ENCODE data around the gene EVI2B.
"Not testable (repeated sequence)": the region's sequence is repeated elsewhere in the genome, so short reads cannot be mapped to it uniquely, and the experiment has no call there.

The EVI2B gene

GRCh38 chr17:31272803-31273202, 41.1 kb downstream of the EVI2B start:
- Histone ChIP-seq H3K36me3 (ENCODE audit: control insufficient read depth, insufficient read depth, low read length) (no peaks in the 10 kb centered on the region), H3K9me3 (ENCODE audit: control insufficient read depth, insufficient read depth, low read length) (no peaks in the 10 kb centered on the region), H3K27ac (ENCODE audit: low read length) (no peak overlapping the region), H3K27me3 (ENCODE audit: control insufficient read depth, insufficient read depth, low read length) (no peaks in the 10 kb centered on the region), H3K4me1 (ENCODE audit: control insufficient read depth, insufficient read depth, low read length) (peaks cover 1% of the 10 kb centered on the region; the same call in 1 of the 2 replicates), H3K4me3 (ENCODE audit: low read length) (no peak overlapping the region)
- DNase-seq (ENCODE audit: low read depth, low spot score): no peak

- Histone ChIP-seq H3K4me1 (ENCODE audit: control insufficient read depth, insufficient read depth, low read length) (peaks cover 1% of the 10 kb centered on the region; the same call in 1 of the 2 replicates), H3K36me3 (ENCODE audit: control insufficient read depth, insufficient read depth, low read length) (no peaks in the 10 kb centered on the region), H3K9me3 (ENCODE audit: control insufficient read depth, insufficient read depth, low read length) (no peaks in the 10 kb centered on the region), H3K4me3 (ENCODE audit: low read length) (no peak overlapping the region), H3K27me3 (ENCODE audit: control insufficient read depth, insufficient read depth, low read length) (no peaks in the 10 kb centered on the region), H3K27ac (ENCODE audit: low read length) (no peak overlapping the region)
- DNase-seq (ENCODE audit: low read depth, low spot score): no peak
- no CpG with 5 or more reads among the region's 1 CpG for WGBS (ENCODE audit: insufficient coverage, insufficient read length)
Observed at GRCh38 chr17:31272236-31272635, 41.6 kb downstream of the EVI2B start.

GRCh38 chr17:31269578-31269983, 44.3 kb downstream of the EVI2B start:
- Histone ChIP-seq H3K4me1 (ENCODE audit: control insufficient read depth, insufficient read depth, low read length) (peaks cover 1% of the 10 kb centered on the region; the same call in 1 of the 2 replicates), H3K36me3 (ENCODE audit: control insufficient read depth, insufficient read depth, low read length) (no peaks in the 10 kb centered on the region), H3K9me3 (ENCODE audit: control insufficient read depth, insufficient read depth, low read length) (no peaks in the 10 kb centered on the region), H3K4me3 (ENCODE audit: low read length) (no peak overlapping the region), H3K27me3 (ENCODE audit: control insufficient read depth, insufficient read depth, low read length) (no peaks in the 10 kb centered on the region), H3K27ac (ENCODE audit: low read length) (no peak overlapping the region)
- peak; percentile 33 for DNase-seq (ENCODE audit: low read depth, low spot score)
- no CpG with 5 or more reads among the region's 1 CpG for WGBS (ENCODE audit: insufficient coverage, insufficient read length)

GRCh38 chr17:31269036-31269577, 44.7 kb downstream of the EVI2B start:
- H3K9me3 ChIP-seq (ENCODE audit: control insufficient read depth, insufficient read depth, low read length): no peaks in the 10 kb centered on the region
- H3K4me3 ChIP-seq (ENCODE audit: low read length): no peak overlapping the region
- WGBS (ENCODE audit: insufficient coverage, insufficient read length): no CpG with 5 or more reads among the region's 2 CpGs
- H3K27me3 ChIP-seq (ENCODE audit: control insufficient read depth, insufficient read depth, low read length): no peaks in the 10 kb centered on the region
- H3K4me1 ChIP-seq (ENCODE audit: control insufficient read depth, insufficient read depth, low read length): peaks cover 1% of the 10 kb centered on the region; the same call in 1 of the 2 replicates
- no peak for DNase-seq (ENCODE audit: low read depth, low spot score)
- H3K36me3 ChIP-seq (ENCODE audit: control insufficient read depth, insufficient read depth, low read length): no peaks in the 10 kb centered on the region
- no peak overlapping the region for H3K27ac ChIP-seq (ENCODE audit: low read length)

- Histone ChIP-seq H3K27ac (ENCODE audit: low read length) (no peak overlapping the region), H3K9me3 (ENCODE audit: control insufficient read depth, insufficient read depth, low read length) (no peaks in the 10 kb centered on the region), H3K27me3 (ENCODE audit: control insufficient read depth, insufficient read depth, low read length) (no peaks in the 10 kb centered on the region), H3K36me3 (ENCODE audit: control insufficient read depth, insufficient read depth, low read length) (no peaks in the 10 kb centered on the region), H3K4me3 (ENCODE audit: low read length) (no peak overlapping the region), H3K4me1 (ENCODE audit: control insufficient read depth, insufficient read depth, low read length) (peaks cover 1% of the 10 kb centered on the region; the same call in 1 of the 2 replicates)
- no CpG with 5 or more reads among the region's 2 CpGs for WGBS (ENCODE audit: insufficient coverage, insufficient read length)
- DNase-seq (ENCODE audit: low read depth, low spot score): no peak
Observed at GRCh38 chr17:31266042-31266441, 47.8 kb downstream of the EVI2B start.

- H3K4me3 ChIP-seq (ENCODE audit: low read length); H3K4me1 ChIP-seq (ENCODE audit: control insufficient read depth, insufficient read depth, low read length); H3K9me3 ChIP-seq (ENCODE audit: control insufficient read depth, insufficient read depth, low read length); DNase-seq (ENCODE audit: low read depth, low spot score); H3K36me3 ChIP-seq (ENCODE audit: control insufficient read depth, insufficient read depth, low read length); H3K27ac ChIP-seq (ENCODE audit: low read length); H3K27me3 ChIP-seq (ENCODE audit: control insufficient read depth, insufficient read depth, low read length): not testable (repeated sequence)
- no CpG with 5 or more reads among the region's 1 CpG for WGBS (ENCODE audit: insufficient coverage, insufficient read length)
Observed at GRCh38 chr17:31262923-31263322, 50.9 kb downstream of the EVI2B start.

- H3K4me1 ChIP-seq (ENCODE audit: control insufficient read depth, insufficient read depth, low read length): no peaks in the 10 kb centered on the region
- H3K27ac ChIP-seq (ENCODE audit: low read length): no peak overlapping the region
- H3K36me3 ChIP-seq (ENCODE audit: control insufficient read depth, insufficient read depth, low read length): no peaks in the 10 kb centered on the region
- no peaks in the 10 kb centered on the region for H3K9me3 ChIP-seq (ENCODE audit: control insufficient read depth, insufficient read depth, low read length)
- WGBS (ENCODE audit: insufficient coverage, insufficient read length): no CpG with 5 or more reads among the region's 1 CpG
- no peaks in the 10 kb centered on the region for H3K27me3 ChIP-seq (ENCODE audit: control insufficient read depth, insufficient read depth, low read length)
- no peak for DNase-seq (ENCODE audit: low read depth, low spot score)
- no peak overlapping the region for H3K4me3 ChIP-seq (ENCODE audit: low read length)
Observed at GRCh38 chr17:31261601-31262000, 52.3 kb downstream of the EVI2B start.

- WGBS (ENCODE audit: insufficient coverage, insufficient read length): no CpG with 5 or more reads among the region's 3 CpGs
- Histone ChIP-seq H3K36me3 (ENCODE audit: control insufficient read depth, insufficient read depth, low read length) (no peaks in the 10 kb centered on the region), H3K4me3 (ENCODE audit: low read length) (no peak overlapping the region)
Observed at GRCh38 chr17:31260151-31260550, 53.7 kb downstream of the EVI2B start.

GRCh38 chr17:31256936-31257335, 56.9 kb downstream of the EVI2B start:
- DNase-seq (ENCODE audit: low read depth, low spot score): no peak
- no CpG with 5 or more reads among the region's 3 CpGs for WGBS (ENCODE audit: insufficient coverage, insufficient read length)
- Histone ChIP-seq H3K9me3 (ENCODE audit: control insufficient read depth, insufficient read depth, low read length) (no peaks in the 10 kb centered on the region), H3K36me3 (ENCODE audit: control insufficient read depth, insufficient read depth, low read length) (no peaks in the 10 kb centered on the region), H3K4me3 (ENCODE audit: low read length) (no peak overlapping the region), H3K27me3 (ENCODE audit: control insufficient read depth, insufficient read depth, low read length) (no peaks in the 10 kb centered on the region), H3K4me1 (ENCODE audit: control insufficient read depth, insufficient read depth, low read length) (no peaks in the 10 kb centered on the region), H3K27ac (ENCODE audit: low read length) (no peak overlapping the region)

More at GRCh38 chr17:31260151-31260550, 53.7 kb downstream of the EVI2B start:
- Histone ChIP-seq H3K27ac (ENCODE audit: low read length) (no peak overlapping the region), H3K27me3 (ENCODE audit: control insufficient read depth, insufficient read depth, low read length) (no peaks in the 10 kb centered on the region), H3K4me1 (ENCODE audit: control insufficient read depth, insufficient read depth, low read length) (no peaks in the 10 kb centered on the region), H3K9me3 (ENCODE audit: control insufficient read depth, insufficient read depth, low read length) (no peaks in the 10 kb centered on the region)
- DNase-seq (ENCODE audit: low read depth, low spot score): no peak

- WGBS (ENCODE audit: insufficient coverage, insufficient read length): no CpG with 5 or more reads among the region's 2 CpGs
- H3K4me1 ChIP-seq (ENCODE audit: control insufficient read depth, insufficient read depth, low read length): no peaks in the 10 kb centered on the region
- H3K9me3 ChIP-seq (ENCODE audit: control insufficient read depth, insufficient read depth, low read length): no peaks in the 10 kb centered on the region
- no peaks in the 10 kb centered on the region for H3K36me3 ChIP-seq (ENCODE audit: control insufficient read depth, insufficient read depth, low read length)
- H3K27me3 ChIP-seq (ENCODE audit: control insufficient read depth, insufficient read depth, low read length): no peaks in the 10 kb centered on the region
- DNase-seq (ENCODE audit: low read depth, low spot score): no peak
- no peak overlapping the region for H3K27ac ChIP-seq (ENCODE audit: low read length)
- H3K4me3 ChIP-seq (ENCODE audit: low read length): no peak overlapping the region
Observed at GRCh38 chr17:31254654-31255053, 59.2 kb downstream of the EVI2B start.

Measured in iPS DF 6.9 (cell line).